SW480 (cell line): ENCODE measurements around the gene JMJD8.

Experiments used
- DNase-seq: peaks from one replicate; pipeline ENCODE4 v3.0.0-alpha.2; 2016; ENCODE audit warnings: low spot score

JMJD8 gene

GRCh38 chr16:684071-684794, at the start of gene JMJD8:
Gene JMJD8 (minus strand): TSS chr16:684334. CDS start chr16:684319, 15 bp downstream.
- peak; percentile 95 for DNase-seq

GRCh38 chr16:733382-734207, 49.5 kb upstream of the JMJD8 start:
- DNase-seq, result no peak

- DNase-seq, result no peak
Measured at GRCh38 chr16:732936-733335, 48.8 kb upstream of the JMJD8 start.

GRCh38 chr16:732332-732731, 48.2 kb upstream of the JMJD8 start:
- DNase-seq, result no peak

- no peak for DNase-seq
Measured at GRCh38 chr16:730666-731509, 46.8 kb upstream of the JMJD8 start.

- DNase-seq, result no peak
Measured at GRCh38 chr16:729768-730665, 45.9 kb upstream of the JMJD8 start.

GRCh38 chr16:728890-729744, 45.0 kb upstream of the JMJD8 start:
- no peak for DNase-seq

- DNase-seq, result peak; percentile 88
Measured at GRCh38 chr16:728131-728889, 44.2 kb upstream of the JMJD8 start.

GRCh38 chr16:727291-727977, 43.3 kb upstream of the JMJD8 start:
- no peak for DNase-seq

GRCh38 chr16:726438-727290, 42.5 kb upstream of the JMJD8 start, which contains the start of the genes CCDC78 and HAGHL:
Gene CCDC78 (minus strand): TSS chr16:726443. CDS start chr16:726367, 76 bp downstream.
Gene HAGHL (plus strand): TSS chr16:727106. CDS start chr16:727510, 404 bp downstream.
- no peak for DNase-seq

- no peak for DNase-seq
Measured at GRCh38 chr16:726188-726437, 42.0 kb upstream of the JMJD8 start.

- no peak for DNase-seq
Measured at GRCh38 chr16:725463-726187, 41.5 kb upstream of the JMJD8 start.

- no peak for DNase-seq
Measured at GRCh38 chr16:725041-725376, 40.9 kb upstream of the JMJD8 start.

- DNase-seq, result peak; percentile 79
Measured at GRCh38 chr16:724188-725040, 40.3 kb upstream of the JMJD8 start.

GRCh38 chr16:723695-724094, 39.6 kb upstream of the JMJD8 start:
- DNase-seq, result no peak

- no peak for DNase-seq
Measured at GRCh38 chr16:722835-723633, 38.9 kb upstream of the JMJD8 start.
